OCI-LY1 (cell line): Measurements from ENCODE around the gene CTXN1.
"Not testable (repeated sequence)": the region's sequence is repeated elsewhere in the genome, so short reads cannot be mapped to it uniquely, and the experiment has no call there.

Experiments
- H2AFZ ChIP-seq: fragments of 200-600 bp; sonication (generic), shearing (Covaris generic); 2 replicates; pipeline ENCODE4 v1.6.0; 2014; ENCODE audit warnings: antibody characterized with exemption, mild to moderate bottlenecking, low read length
- H3F3A ChIP-seq: fragments of 200-600 bp; sonication (generic), shearing (Covaris generic); 2 replicates; pipeline ENCODE4 v1.6.0; 2014; ENCODE audit warnings: mild to moderate bottlenecking, antibody characterized with exemption, low read length, moderate library complexity; ENCODE audit not compliant: insufficient read depth
- H3K27ac ChIP-seq: fragments of 200-600 bp; sonication (generic); 2 replicates; pipeline ENCODE4 v1.5.1; 2014; ENCODE audit warnings: low read length, mixed run types, mild to moderate bottlenecking, low read depth; ENCODE audit not compliant: poor library complexity, severe bottlenecking
- H3K27me3 ChIP-seq: fragments of 200-600 bp; sonication (generic); 2 replicates; pipeline ENCODE4 v1.6.0; 2014; ENCODE audit warnings: antibody characterized with exemption, mild to moderate bottlenecking, low read length, moderate library complexity; ENCODE audit not compliant: insufficient read depth
- H3K36me3 ChIP-seq: fragments of 200-600 bp; sonication (generic); 2 replicates; pipeline ENCODE4 v1.6.1; 2014; ENCODE audit warnings: mild to moderate bottlenecking, antibody characterized with exemption, low read length, moderate library complexity, mixed read lengths; ENCODE audit not compliant: insufficient read depth
- H3K4me1 ChIP-seq: fragments of 200-600 bp; sonication (generic); 2 replicates; pipeline ENCODE4 v1.5.1; 2014; ENCODE audit warnings: mild to moderate bottlenecking, low read length, moderate library complexity; ENCODE audit not compliant: insufficient read depth, severe bottlenecking
- H3K4me2 ChIP-seq: fragments of 200-600 bp; sonication (generic), shearing (Covaris generic); 2 replicates; pipeline ENCODE4 v1.6.1; 2014; ENCODE audit warnings: low read length
- H3K4me3 ChIP-seq: fragments of 200-600 bp; sonication (generic); 2 replicates; pipeline ENCODE4 v1.5.1; 2014; ENCODE audit warnings: low read length, low read depth, mild to moderate bottlenecking, mixed read lengths; ENCODE audit not compliant: poor library complexity, severe bottlenecking
- H3K79me2 ChIP-seq: fragments of 200-600 bp; shearing (Covaris generic); 2 replicates; pipeline ENCODE4 v1.6.1; 2016; ENCODE audit warnings: mixed run types, low read length, mixed read lengths; ENCODE audit not compliant: insufficient read depth
- H3K9ac ChIP-seq: fragments of 200-600 bp; sonication (generic), shearing (Covaris generic); 2 replicates; pipeline ENCODE4 v1.6.1; 2014; ENCODE audit warnings: mild to moderate bottlenecking, low read length, mixed read lengths
- H3K9me2 ChIP-seq: fragments of 200-600 bp; sonication (generic), shearing (Covaris generic); 2 replicates; pipeline ENCODE4 v1.6.1; 2014; ENCODE audit warnings: low read depth, mild to moderate bottlenecking, low read length, mixed read lengths
- H3K9me3 ChIP-seq: fragments of 200-600 bp; shearing (Covaris generic); 2 replicates; pipeline ENCODE4 v1.6.1; 2014; ENCODE audit warnings: low read length, mixed read lengths
- H4K20me1 ChIP-seq: fragments of 200-600 bp; sonication (generic), shearing (Covaris generic); 2 replicates; pipeline ENCODE4 v1.6.0; 2016; ENCODE audit warnings: mild to moderate bottlenecking, low read length; ENCODE audit not compliant: insufficient read depth
- EZH2 ChIP-seq: fragments of 200-600 bp; sonication (generic), shearing (Covaris generic); IDR thresholded peaks from 2 replicates; pipeline ENCODE4 v1.8.0; 2017; ENCODE audit warnings: borderline replicate concordance, mixed run types, mild to moderate bottlenecking, antibody characterized with exemption, low read length, moderate library complexity, mixed read lengths
- TF ChIP-seq, protein P1 (sequence below): fragments of 200-600 bp; sonication (generic), shearing (Covaris generic); IDR thresholded peaks from 2 replicates; pipeline ENCODE4 v1.5.1; 2017; ENCODE audit warnings: mild to moderate bottlenecking, antibody characterized with exemption, low read length, moderate library complexity, mixed read lengths

Gene CTXN1

DNA sequence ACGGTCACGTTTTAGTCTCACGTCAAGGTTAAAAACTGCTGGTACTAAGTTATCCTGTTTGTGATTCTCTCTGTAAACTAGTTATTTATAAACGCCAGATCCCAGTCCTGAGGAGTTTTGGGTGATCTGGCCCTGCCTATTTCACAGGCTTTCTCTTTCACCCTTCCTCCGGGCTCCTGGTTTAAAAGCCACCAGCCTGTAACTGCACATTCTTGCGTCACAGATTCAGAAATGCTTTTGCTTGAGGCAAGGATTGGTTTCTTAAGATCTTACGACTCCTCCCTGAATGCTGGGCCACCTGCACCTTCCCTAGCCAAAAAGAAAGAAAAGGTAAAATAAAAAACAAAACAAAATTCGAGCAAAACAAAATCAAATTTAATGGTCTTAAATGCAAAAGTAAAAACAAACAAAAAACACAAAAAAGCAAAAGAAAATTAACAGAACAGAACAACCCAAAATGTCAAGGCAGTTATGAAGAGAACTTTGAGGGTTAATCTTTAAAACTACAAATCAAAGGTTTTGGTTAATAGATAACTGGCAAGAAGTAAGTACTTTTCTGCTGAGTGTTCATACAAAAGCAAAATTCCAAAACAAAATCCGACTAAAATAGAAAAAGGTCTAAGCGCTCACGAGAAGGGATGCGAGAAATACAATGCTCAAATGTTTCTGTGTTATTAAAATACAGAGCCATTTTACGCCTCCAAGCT is 36.1 kb upstream of the CTXN1 start:
- Histone ChIP-seq H3K36me3 (peaks cover 91% of the 10 kb centered on the region), H3K4me2 (no peak overlapping the region), H4K20me1 (no peaks in the 10 kb centered on the region), H3K9ac (no peak overlapping the region), H3K79me2 (no peaks in the 10 kb centered on the region), H3K27me3 (no peaks in the 10 kb centered on the region), H3K4me3 (no peak overlapping the region), H3K9me2 (no peaks in the 10 kb centered on the region), H3K27ac (no peak overlapping the region), H3K4me1 (no peaks in the 10 kb centered on the region), H3F3A (no peaks in the 10 kb centered on the region), H2AFZ (no peak overlapping the region), H3K9me3 (no peaks in the 10 kb centered on the region)
- no peak for TF ChIP-seq EZH2
- TF ChIP-seq, protein P1, sequence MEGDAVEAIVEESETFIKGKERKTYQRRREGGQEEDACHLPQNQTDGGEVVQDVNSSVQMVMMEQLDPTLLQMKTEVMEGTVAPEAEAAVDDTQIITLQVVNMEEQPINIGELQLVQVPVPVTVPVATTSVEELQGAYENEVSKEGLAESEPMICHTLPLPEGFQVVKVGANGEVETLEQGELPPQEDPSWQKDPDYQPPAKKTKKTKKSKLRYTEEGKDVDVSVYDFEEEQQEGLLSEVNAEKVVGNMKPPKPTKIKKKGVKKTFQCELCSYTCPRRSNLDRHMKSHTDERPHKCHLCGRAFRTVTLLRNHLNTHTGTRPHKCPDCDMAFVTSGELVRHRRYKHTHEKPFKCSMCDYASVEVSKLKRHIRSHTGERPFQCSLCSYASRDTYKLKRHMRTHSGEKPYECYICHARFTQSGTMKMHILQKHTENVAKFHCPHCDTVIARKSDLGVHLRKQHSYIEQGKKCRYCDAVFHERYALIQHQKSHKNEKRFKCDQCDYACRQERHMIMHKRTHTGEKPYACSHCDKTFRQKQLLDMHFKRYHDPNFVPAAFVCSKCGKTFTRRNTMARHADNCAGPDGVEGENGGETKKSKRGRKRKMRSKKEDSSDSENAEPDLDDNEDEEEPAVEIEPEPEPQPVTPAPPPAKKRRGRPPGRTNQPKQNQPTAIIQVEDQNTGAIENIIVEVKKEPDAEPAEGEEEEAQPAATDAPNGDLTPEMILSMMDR, result no peak

DNA sequence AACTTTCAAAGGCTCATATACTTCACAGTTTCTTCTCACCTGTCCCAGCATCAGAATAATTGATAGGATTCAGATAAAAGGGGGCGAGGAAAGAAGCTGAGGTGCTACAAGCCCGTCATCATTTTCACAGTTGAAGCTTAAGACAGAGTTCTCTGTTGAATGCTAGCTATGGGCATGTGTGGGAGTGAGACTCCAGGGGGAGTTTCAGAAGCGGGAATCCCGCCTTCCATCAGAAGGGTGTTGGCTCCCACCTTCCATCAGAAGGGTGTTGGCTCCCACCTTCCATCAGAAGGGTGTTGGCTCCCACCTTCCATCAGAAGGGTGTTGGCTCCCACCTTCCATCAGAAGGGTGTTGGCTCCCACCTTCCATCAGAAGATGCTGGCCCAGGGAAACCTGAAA is 35.1 kb upstream of the CTXN1 start:
- not testable (repeated sequence) for H3K9me3 ChIP-seq, H4K20me1 ChIP-seq, H3K9me2 ChIP-seq, H3K27ac ChIP-seq, H2AFZ ChIP-seq, H3K27me3 ChIP-seq, H3K4me2 ChIP-seq, H3K79me2 ChIP-seq, H3K4me3 ChIP-seq, H3K9ac ChIP-seq, H3F3A ChIP-seq, H3K4me1 ChIP-seq
- H3K36me3 ChIP-seq, result peaks cover 81% of the 10 kb centered on the region

DNA sequence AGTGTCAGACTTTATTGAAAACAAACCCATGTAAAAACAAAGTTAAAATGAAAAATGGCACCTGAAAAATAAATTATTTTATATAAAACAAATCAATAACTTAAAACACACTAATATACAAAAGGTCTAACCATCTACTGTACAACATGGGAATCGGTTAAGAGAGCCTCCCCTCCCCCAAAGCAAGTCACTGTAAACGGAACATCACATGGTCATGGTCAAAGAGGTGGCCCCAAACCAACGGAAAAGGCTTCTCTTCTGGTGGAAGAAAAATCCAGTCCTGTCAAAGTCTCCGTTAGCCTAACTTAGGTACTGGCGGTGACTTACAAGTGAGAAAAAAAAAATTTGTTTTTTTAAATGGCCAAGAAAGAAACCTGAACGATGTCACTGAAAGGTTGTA is 33.3 kb upstream of the CTXN1 start:
- Histone ChIP-seq H2AFZ (no peak overlapping the region), H3K9me2 (no peaks in the 10 kb centered on the region), H3K79me2 (no peaks in the 10 kb centered on the region), H3K4me1 (no peaks in the 10 kb centered on the region), H3K27me3 (no peaks in the 10 kb centered on the region), H3F3A (no peaks in the 10 kb centered on the region), H3K27ac (no peak overlapping the region), H3K4me3 (no peak overlapping the region), H3K36me3 (peaks cover 63% of the 10 kb centered on the region), H4K20me1 (no peaks in the 10 kb centered on the region), H3K4me2 (no peak overlapping the region), H3K9me3 (no peaks in the 10 kb centered on the region), H3K9ac (no peak overlapping the region)
- TF ChIP-seq, protein P1, result no peak
- no peak for TF ChIP-seq EZH2

DNA sequence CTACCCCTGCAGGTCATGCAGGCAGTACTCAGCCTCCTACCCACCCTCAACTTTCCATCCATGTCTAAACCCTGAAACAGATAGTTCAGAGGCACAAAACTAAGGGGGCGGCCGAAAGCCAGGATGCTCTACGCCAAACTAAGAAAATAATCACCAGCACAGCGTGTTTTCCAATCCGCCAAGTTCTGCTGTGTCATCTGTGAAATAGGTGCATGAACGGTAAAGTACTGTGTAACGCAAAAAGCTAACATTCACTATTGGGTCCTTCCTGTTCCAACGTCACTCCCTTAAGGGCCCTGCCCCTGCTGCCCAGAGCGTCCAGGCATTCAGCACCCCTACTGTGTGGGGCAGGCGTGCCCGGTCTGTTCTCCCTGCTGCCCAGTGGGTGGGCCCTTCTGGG is 29.8 kb upstream of the CTXN1 start:
- no peaks in the 10 kb centered on the region for H3F3A ChIP-seq
- peaks cover 28% of the 10 kb centered on the region for H3K36me3 ChIP-seq
- no peaks in the 10 kb centered on the region for H3K79me2 ChIP-seq
- TF ChIP-seq, protein P1, result no peak
- no peak overlapping the region for H2AFZ ChIP-seq
- H3K9ac ChIP-seq, result no peak overlapping the region
- H4K20me1 ChIP-seq, result no peaks in the 10 kb centered on the region
- H3K27ac ChIP-seq, result no peak overlapping the region
- no peak overlapping the region for H3K4me2 ChIP-seq
- H3K9me3 ChIP-seq, result no peaks in the 10 kb centered on the region
- H3K9me2 ChIP-seq, result no peaks in the 10 kb centered on the region
- H3K27me3 ChIP-seq, result no peaks in the 10 kb centered on the region
- no peak overlapping the region for H3K4me3 ChIP-seq
- no peaks in the 10 kb centered on the region for H3K4me1 ChIP-seq
